ENCODE data around the gene ALDH18A1.

Gene ALDH18A1

GRCh38 chr10:95561864-95562177 is 94.7 kb downstream of the ALDH18A1 start:
- Histone ChIP-seq H3K4me3 (ENCODE audit: low read length) (peak overlapping the region; percentile 94), H3K9ac (ENCODE audit: low read length) (0 out of 2 replicates have a peak overlapping the region, but pooled peaks have one; percentile 27), H4K20me1 (ENCODE audit: insufficient read depth, low read length) (no peaks in the 10 kb centered on the region), H3K27me3 (ENCODE audit: low read depth, low read length) (0 out of 2 replicates have a peak, but pooled peaks cover 10% of the 10 kb centered on the region), H3K9me3 (ENCODE audit: insufficient read depth, low read length) (no peaks in the 10 kb centered on the region), H2AFZ (ENCODE audit: low read depth, low read length) (no peak overlapping the region), H3K79me2 (ENCODE audit: low read length) (no peaks in the 10 kb centered on the region), H3K4me2 (ENCODE audit: low read length) (peak overlapping the region; percentile 91), H3K36me3 (replicated peaks; ENCODE audit: low read depth, low read length) (no peaks in the 10 kb centered on the region), H3K27ac (ENCODE audit: low read length) (no peak overlapping the region), H3K4me1 (ENCODE audit: low read length) (0 out of 2 replicates have a peak, but pooled peaks cover 7% of the 10 kb centered on the region)
- TF ChIP-seq CTCF (IDR thresholded peaks at IDR 0.05; ENCODE audit: low read depth, low read length) (no peak), EZH2phosphoT487 (IDR thresholded peaks at IDR 0.05; ENCODE audit: low read depth) (no peak)

DNA sequence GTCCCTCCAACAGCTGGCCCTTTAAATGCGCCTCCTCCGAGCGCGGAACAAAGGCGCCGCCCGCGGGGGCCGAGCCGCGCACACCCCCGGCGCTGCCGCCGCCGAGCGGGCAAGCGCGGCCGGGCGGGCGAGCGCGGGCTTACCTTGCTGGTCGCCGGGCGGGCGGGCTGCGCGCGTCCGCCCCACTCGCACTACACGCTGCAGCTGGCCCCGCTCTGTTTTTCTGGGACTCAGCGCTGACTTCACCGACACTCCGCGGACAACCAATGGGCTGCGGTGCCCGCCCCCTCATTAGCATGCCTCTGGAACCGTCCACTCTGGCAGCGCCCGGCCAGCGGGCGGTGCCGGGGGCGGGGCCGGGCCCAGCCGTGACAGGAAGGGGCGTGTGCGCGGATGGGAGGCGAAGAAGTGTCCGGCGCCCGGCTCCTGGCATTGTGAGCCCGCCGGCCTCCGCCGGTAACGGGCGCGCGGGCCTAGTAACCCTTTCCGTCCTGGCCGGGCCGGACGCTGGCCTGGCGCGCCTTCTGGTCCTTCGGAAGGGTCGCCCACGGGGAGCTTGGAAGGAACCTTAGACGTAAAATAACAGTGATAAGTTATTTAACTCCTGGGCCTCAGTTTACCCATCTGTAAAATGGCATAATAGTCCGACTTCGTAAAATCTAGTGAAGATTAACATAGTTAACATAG is 95.2 kb downstream of the ALDH18A1 start, which contains the start of gene SORBS1:
SORBS1 (minus strand) TSS at position 195 of the 687 bp plus-strand sequence. CDS start 120,236 bp downstream, outside the sequence.
- Histone ChIP-seq H3K36me3 (replicated peaks; ENCODE audit: low read depth, low read length) (no peaks in the 10 kb centered on the region), H3K9me3 (ENCODE audit: insufficient read depth, low read length) (no peaks in the 10 kb centered on the region), H3K4me1 (ENCODE audit: low read length) (0 out of 2 replicates have a peak, but pooled peaks cover 7% of the 10 kb centered on the region), H2AFZ (ENCODE audit: low read depth, low read length) (peak within 1 kb of the TSS; percentile 74), H4K20me1 (ENCODE audit: insufficient read depth, low read length) (no peaks in the 10 kb centered on the region), H3K27me3 (ENCODE audit: low read depth, low read length) (0 out of 2 replicates have a peak, but pooled peaks cover 10% of the 10 kb centered on the region), H3K79me2 (ENCODE audit: low read length) (no peaks in the 10 kb centered on the region), H3K9ac (ENCODE audit: low read length) (peak within 1 kb of the TSS; percentile 60), H3K27ac (ENCODE audit: low read length) (no peak within 1 kb of the TSS), H3K4me2 (ENCODE audit: low read length) (peak within 1 kb of the TSS; percentile 95), H3K4me3 (ENCODE audit: low read length) (peak within 1 kb of the TSS; percentile 94)
- no peak for TF ChIP-seq EZH2phosphoT487 (IDR thresholded peaks at IDR 0.05; ENCODE audit: low read depth)
- no peak for TF ChIP-seq CTCF (IDR thresholded peaks at IDR 0.05; ENCODE audit: low read depth, low read length)

DNA sequence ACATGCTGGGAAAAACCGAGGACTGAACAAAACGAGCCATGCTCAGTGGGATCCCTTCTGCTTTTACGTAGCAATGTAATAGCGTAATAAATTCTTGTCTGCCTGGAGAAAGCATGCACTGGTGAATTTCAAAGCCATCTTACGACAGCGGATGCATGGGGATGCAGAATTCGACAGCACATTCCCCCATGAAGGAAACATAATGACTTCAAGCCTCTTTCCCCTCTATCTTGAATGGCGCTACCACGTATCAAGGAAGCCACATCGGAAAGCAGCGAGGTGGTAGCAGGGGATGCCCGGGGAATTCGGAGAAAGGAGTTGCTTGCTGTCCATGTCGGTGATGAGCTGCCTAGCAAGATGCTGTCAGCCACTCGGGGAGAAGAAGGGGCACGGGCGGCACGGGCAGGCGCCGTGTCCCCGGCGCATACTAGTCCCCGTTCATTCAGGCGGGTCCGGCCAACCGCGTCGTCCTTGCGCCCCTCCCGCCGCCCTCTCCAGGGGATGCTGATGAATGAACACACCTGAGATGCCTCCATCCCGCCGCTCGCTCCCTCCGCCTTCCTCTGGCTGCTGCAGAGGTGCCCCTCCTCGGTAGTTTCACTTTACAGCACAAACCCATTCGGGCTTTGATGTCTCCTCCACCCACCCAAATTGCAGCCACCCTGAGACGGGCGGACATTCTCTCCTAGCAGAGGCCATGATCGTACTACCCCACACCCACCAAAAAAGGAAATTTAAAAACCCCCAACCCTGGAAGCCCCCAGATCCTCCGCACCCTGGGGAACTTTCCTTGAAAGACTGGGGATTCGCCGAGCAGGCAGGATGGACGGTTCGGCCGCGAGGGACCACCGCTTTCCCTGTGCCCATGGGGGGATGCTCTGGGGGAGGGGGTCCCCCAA is 96.0 kb downstream of the ALDH18A1 start:
- no peak overlapping the region for H3K27ac ChIP-seq (ENCODE audit: low read length)
- H3K4me3 ChIP-seq (ENCODE audit: low read length), result peak overlapping the region; percentile 94
- H3K27me3 ChIP-seq (ENCODE audit: low read depth, low read length), result 0 out of 2 replicates have a peak, but pooled peaks cover 10% of the 10 kb centered on the region
- H3K9me3 ChIP-seq (ENCODE audit: insufficient read depth, low read length), result no peaks in the 10 kb centered on the region
- H3K79me2 ChIP-seq (ENCODE audit: low read length), result no peaks in the 10 kb centered on the region
- H3K36me3 ChIP-seq (replicated peaks; ENCODE audit: low read depth, low read length), result no peaks in the 10 kb centered on the region
- H3K9ac ChIP-seq (ENCODE audit: low read length), result peak overlapping the region; percentile 60
- H4K20me1 ChIP-seq (ENCODE audit: insufficient read depth, low read length), result no peaks in the 10 kb centered on the region
- TF ChIP-seq EZH2phosphoT487 (IDR thresholded peaks at IDR 0.05; ENCODE audit: low read depth) (no peak), CTCF (IDR thresholded peaks at IDR 0.05; ENCODE audit: low read depth, low read length) (no peak)
- H3K4me1 ChIP-seq (ENCODE audit: low read length), result 0 out of 2 replicates have a peak, but pooled peaks cover 7% of the 10 kb centered on the region
- peak overlapping the region; percentile 95 for H3K4me2 ChIP-seq (ENCODE audit: low read length)
- H2AFZ ChIP-seq (ENCODE audit: low read depth, low read length), result peak overlapping the region; percentile 74

GRCh38 chr10:95559896-95560277 is 96.6 kb downstream of the ALDH18A1 start:
- Histone ChIP-seq H3K9ac (ENCODE audit: low read length) (no peak overlapping the region), H3K27me3 (ENCODE audit: low read depth, low read length) (0 out of 2 replicates have a peak, but pooled peaks cover 10% of the 10 kb centered on the region), H3K79me2 (ENCODE audit: low read length) (no peaks in the 10 kb centered on the region), H2AFZ (ENCODE audit: low read depth, low read length) (no peak overlapping the region), H4K20me1 (ENCODE audit: insufficient read depth, low read length) (no peaks in the 10 kb centered on the region), H3K27ac (ENCODE audit: low read length) (no peak overlapping the region), H3K4me3 (ENCODE audit: low read length) (no peak overlapping the region), H3K4me2 (ENCODE audit: low read length) (no peak overlapping the region), H3K4me1 (ENCODE audit: low read length) (0 out of 2 replicates have a peak, but pooled peaks cover 7% of the 10 kb centered on the region), H3K36me3 (replicated peaks; ENCODE audit: low read depth, low read length) (no peaks in the 10 kb centered on the region), H3K9me3 (ENCODE audit: insufficient read depth, low read length) (no peaks in the 10 kb centered on the region)
- TF ChIP-seq CTCF (IDR thresholded peaks at IDR 0.05; ENCODE audit: low read depth, low read length) (no peak), EZH2phosphoT487 (IDR thresholded peaks at IDR 0.05; ENCODE audit: low read depth) (no peak)
